Measurements from ENCODE around the gene PSG7. TPM values are rescaled to one million over a fixed set of nuclear protein-coding genes. Genes with fewer than 3 reads are reported as not detected.
"Not testable (repeated sequence)": the region's sequence is repeated elsewhere in the genome, so short reads cannot be mapped to it uniquely, and the experiment has no call there.

PSG7 gene
- total RNA-seq, 1 experiment from 2014 or later, result not detected

DNA sequence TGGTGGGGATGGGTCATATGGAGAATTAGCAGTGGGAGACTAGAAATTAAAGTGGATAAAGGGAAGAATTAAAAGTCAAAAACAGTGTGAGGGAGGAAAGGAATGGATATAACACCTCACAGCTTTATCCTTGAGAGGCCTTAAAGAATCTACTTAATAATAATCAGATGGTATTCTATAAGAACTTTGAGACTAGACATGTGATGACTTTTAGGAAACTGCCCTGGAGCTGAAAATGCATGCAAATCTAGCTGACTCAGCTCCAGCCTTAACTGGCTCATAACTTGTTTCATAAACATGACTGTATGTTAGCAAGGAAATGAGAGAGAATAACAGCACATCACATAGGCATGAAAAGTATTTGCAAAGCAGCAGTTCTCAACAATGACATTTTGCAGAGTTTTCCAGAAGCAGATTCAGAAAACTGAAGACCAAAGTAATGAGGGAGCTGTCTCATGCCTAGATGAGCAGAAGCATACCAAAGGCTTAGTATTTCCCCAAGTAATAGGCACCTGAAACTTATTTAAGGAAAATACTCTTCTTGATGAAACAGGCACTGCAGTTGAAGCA is 49.0 kb downstream of the PSG7 start:
- H3K27ac Mint-ChIP-seq; H3K79me2 ChIP-seq (ENCODE audit: insufficient read depth, low read length); H4K20me1 ChIP-seq (ENCODE audit: control insufficient read depth, insufficient read depth, insufficient read length); H2AFZ ChIP-seq (ENCODE audit: low read length); H3K27ac ChIP-seq (ENCODE audit: insufficient read length, low read depth, low read length); H3K23me2 ChIP-seq (ENCODE audit: insufficient read length, low read depth, low read length, poor library complexity, severe bottlenecking); H3K9ac ChIP-seq (ENCODE audit: extremely low read depth, insufficient read length, low read length); H3K4ac ChIP-seq (ENCODE audit: low read depth, low read length); H3K4me1 Mint-ChIP-seq; DNase-seq; H3K23ac ChIP-seq (ENCODE audit: insufficient read length, low read depth, low read length); H3K27me3 ChIP-seq (ENCODE audit: insufficient read depth, low read length); H3K4me3 Mint-ChIP-seq; H4K5ac ChIP-seq (ENCODE audit: insufficient read length, low read depth, low read length); H3K18ac ChIP-seq (ENCODE audit: insufficient read length, low read depth, low read length); H2BK120ac ChIP-seq (ENCODE audit: low read depth, low read length, poor library complexity, severe bottlenecking); H2BK5ac ChIP-seq (ENCODE audit: insufficient read length, low read length); H3K4me1 ChIP-seq (ENCODE audit: insufficient read depth, low read length); H3T11ph ChIP-seq (ENCODE audit: low read length); H4K8ac ChIP-seq (replicated peaks; ENCODE audit: insufficient read length, low read depth, low read length); H3K27me3 Mint-ChIP-seq (ENCODE audit: low read depth); H3K79me1 ChIP-seq (ENCODE audit: insufficient read depth, low read depth, low read length, poor library complexity, severe bottlenecking); H2BK20ac ChIP-seq (ENCODE audit: low read depth, low read length, poor library complexity, severe bottlenecking); H3K14ac ChIP-seq (ENCODE audit: insufficient read depth, low read length); H2BK15ac ChIP-seq (ENCODE audit: low read depth, low read length); H3K4me2 ChIP-seq (ENCODE audit: insufficient read depth, insufficient read length, low read length); H3K56ac ChIP-seq (ENCODE audit: insufficient read length, low read depth, low read length); H2BK12ac ChIP-seq (ENCODE audit: insufficient read length, low read depth, low read length); H2AK5ac ChIP-seq (ENCODE audit: insufficient read length, low read length); H4K91ac ChIP-seq (ENCODE audit: insufficient read length, low read depth, low read length): not testable (repeated sequence)
- Mint-ChIP-seq H3K9me3 (peaks cover 84 to 86% of the 10 kb centered on the region in 2 experiments), H3K36me3 (ENCODE audit: insufficient read depth in 1 of 3, low read depth in 3 of 3) (peaks cover 5 to 42% (median 6%) of the 10 kb centered on the region in 3 experiments; a peak in 6 of 7 replicates)
- H3K9me3 ChIP-seq (ENCODE audit: control insufficient read depth, low read depth, low read length), result peaks cover 47% of the 10 kb centered on the region

DNA sequence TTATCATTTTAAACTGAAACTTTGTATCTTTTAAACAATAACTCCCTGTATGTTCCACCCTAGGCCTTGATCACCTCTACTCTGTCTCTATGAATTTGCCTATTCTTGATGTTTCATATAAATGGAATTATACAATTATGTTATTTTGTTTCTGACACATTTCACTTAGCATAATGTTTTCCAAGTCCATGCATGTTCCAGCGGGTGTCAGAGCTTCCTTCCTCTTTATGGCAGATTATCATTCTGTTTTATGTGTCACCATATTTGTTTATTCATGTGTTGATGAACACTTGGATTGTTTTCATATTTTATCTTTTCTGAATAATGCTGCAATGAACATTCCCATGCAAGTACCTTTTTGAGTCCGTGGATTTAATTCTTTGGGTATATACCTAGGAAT is 54.3 kb downstream of the PSG7 start:
- peaks cover 96 to 97% of the 10 kb centered on the region in 2 experiments for H3K9me3 Mint-ChIP-seq
- H3K9me3 ChIP-seq (ENCODE audit: control insufficient read depth, low read depth, low read length), result peaks cover 44% of the 10 kb centered on the region
- not testable (repeated sequence) for H3K4me1 Mint-ChIP-seq

More for the DNA sequence above, 54.3 kb downstream of the PSG7 start:
- H3K79me1 ChIP-seq (ENCODE audit: insufficient read depth, low read depth, low read length, poor library complexity, severe bottlenecking); H3K4me3 Mint-ChIP-seq; H2BK15ac ChIP-seq (ENCODE audit: low read depth, low read length); H2BK20ac ChIP-seq (ENCODE audit: low read depth, low read length, poor library complexity, severe bottlenecking); H3T11ph ChIP-seq (ENCODE audit: low read length); H4K91ac ChIP-seq (ENCODE audit: insufficient read length, low read depth, low read length); H2AFZ ChIP-seq (ENCODE audit: low read length); H2BK12ac ChIP-seq (ENCODE audit: insufficient read length, low read depth, low read length); H3K4me2 ChIP-seq (ENCODE audit: insufficient read depth, insufficient read length, low read length); H3K56ac ChIP-seq (ENCODE audit: insufficient read length, low read depth, low read length); H3K4ac ChIP-seq (ENCODE audit: low read depth, low read length); H4K5ac ChIP-seq (ENCODE audit: insufficient read length, low read depth, low read length); H3K18ac ChIP-seq (ENCODE audit: insufficient read length, low read depth, low read length); H3K4me1 ChIP-seq (ENCODE audit: insufficient read depth, low read length); H3K27ac Mint-ChIP-seq; H3K23ac ChIP-seq (ENCODE audit: insufficient read length, low read depth, low read length); H4K8ac ChIP-seq (replicated peaks; ENCODE audit: insufficient read length, low read depth, low read length); H3K23me2 ChIP-seq (ENCODE audit: insufficient read length, low read depth, low read length, poor library complexity, severe bottlenecking); H2BK5ac ChIP-seq (ENCODE audit: insufficient read length, low read length); DNase-seq; H3K27me3 ChIP-seq (ENCODE audit: insufficient read depth, low read length); H3K79me2 ChIP-seq (ENCODE audit: insufficient read depth, low read length); H2AK5ac ChIP-seq (ENCODE audit: insufficient read length, low read length); H3K9ac ChIP-seq (ENCODE audit: extremely low read depth, insufficient read length, low read length); H3K27ac ChIP-seq (ENCODE audit: insufficient read length, low read depth, low read length); H4K20me1 ChIP-seq (ENCODE audit: control insufficient read depth, insufficient read depth, insufficient read length); H2BK120ac ChIP-seq (ENCODE audit: low read depth, low read length, poor library complexity, severe bottlenecking); H3K14ac ChIP-seq (ENCODE audit: insufficient read depth, low read length): not testable (repeated sequence)
- no CpG with 5 or more reads among the region's 2 CpGs for WGBS (ENCODE audit: extremely low coverage, insufficient read length, low lambda C conversion rate)
- Mint-ChIP-seq H3K27me3 (ENCODE audit: low read depth) (peaks cover 12% of the 10 kb centered on the region), H3K36me3 (ENCODE audit: insufficient read depth in 1 of 3, low read depth in 3 of 3) (peaks cover 8 to 59% (median 12%) of the 10 kb centered on the region in 3 experiments; a peak in 6 of 7 replicates)

Measured in H9 (cell line).